ENCODE results near the gene SDSL. TPM values are rescaled to one million over a fixed set of nuclear protein-coding genes. Genes with fewer than 3 reads are reported as not detected.

Gene SDSL
- total RNA-seq, 1 donor from 2014 or later, result 3.1 TPM

DNA sequence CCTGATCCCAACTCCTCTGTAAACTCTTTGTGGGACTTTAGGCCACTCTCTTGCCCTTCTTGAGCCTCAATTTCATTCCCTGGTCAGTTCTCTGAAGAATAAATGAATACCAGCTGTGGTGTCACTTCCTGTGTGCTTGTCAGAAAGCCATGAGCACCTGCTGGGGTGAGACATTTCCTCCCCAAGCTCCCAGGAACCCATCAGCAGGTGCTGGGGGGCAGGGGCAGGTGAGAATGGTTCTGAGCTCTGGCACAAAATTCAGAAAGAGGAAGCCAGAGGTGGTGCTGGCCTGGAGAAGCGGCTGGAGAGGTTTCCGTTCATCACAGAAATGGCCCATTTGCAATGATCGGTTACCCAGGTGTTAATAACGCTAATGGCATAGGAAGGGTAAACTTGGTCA, 34.6 kb downstream of the SDSL start:
- H3K9ac ChIP-seq, result no peak overlapping the region
- no peak overlapping the region for H3K4me3 Mint-ChIP-seq
- peaks cover 54% of the 10 kb centered on the region for H3F3A ChIP-seq (ENCODE audit: low read depth)
- H3K4me3 ChIP-seq, result no peak overlapping the region
- no peaks in the 10 kb centered on the region for H3K9me3 ChIP-seq (ENCODE audit: low read depth)
- H3K36me3 ChIP-seq, result no peaks in the 10 kb centered on the region
- no peaks in the 10 kb centered on the region for H3K9me3 Mint-ChIP-seq
- peaks cover 6% of the 10 kb centered on the region for H3K79me2 ChIP-seq (ENCODE audit: low read depth)
- H2AFZ ChIP-seq (replicated peaks), result no peak overlapping the region
- H3K27me3 Mint-ChIP-seq (ENCODE audit: insufficient read depth, low read depth), result peaks cover 25% of the 10 kb centered on the region
- H3K4me2 ChIP-seq, result no peak overlapping the region
- H3K27me3 ChIP-seq, result no peaks in the 10 kb centered on the region
- no peak overlapping the region for H3K27ac ChIP-seq
- no peak overlapping the region for H3K27ac Mint-ChIP-seq
- H3K4me1 ChIP-seq, result no peaks in the 10 kb centered on the region
- H4K20me1 ChIP-seq (ENCODE audit: low read depth), result peaks cover 21% of the 10 kb centered on the region
- peaks cover 7% of the 10 kb centered on the region for H3K4me1 Mint-ChIP-seq
- TF ChIP-seq EZH2 (IDR thresholded peaks at IDR 0.05), result no peak
- TF ChIP-seq EZH2phosphoT487 (IDR thresholded peaks at IDR 0.05), result no peak
- TF ChIP-seq, protein P1, sequence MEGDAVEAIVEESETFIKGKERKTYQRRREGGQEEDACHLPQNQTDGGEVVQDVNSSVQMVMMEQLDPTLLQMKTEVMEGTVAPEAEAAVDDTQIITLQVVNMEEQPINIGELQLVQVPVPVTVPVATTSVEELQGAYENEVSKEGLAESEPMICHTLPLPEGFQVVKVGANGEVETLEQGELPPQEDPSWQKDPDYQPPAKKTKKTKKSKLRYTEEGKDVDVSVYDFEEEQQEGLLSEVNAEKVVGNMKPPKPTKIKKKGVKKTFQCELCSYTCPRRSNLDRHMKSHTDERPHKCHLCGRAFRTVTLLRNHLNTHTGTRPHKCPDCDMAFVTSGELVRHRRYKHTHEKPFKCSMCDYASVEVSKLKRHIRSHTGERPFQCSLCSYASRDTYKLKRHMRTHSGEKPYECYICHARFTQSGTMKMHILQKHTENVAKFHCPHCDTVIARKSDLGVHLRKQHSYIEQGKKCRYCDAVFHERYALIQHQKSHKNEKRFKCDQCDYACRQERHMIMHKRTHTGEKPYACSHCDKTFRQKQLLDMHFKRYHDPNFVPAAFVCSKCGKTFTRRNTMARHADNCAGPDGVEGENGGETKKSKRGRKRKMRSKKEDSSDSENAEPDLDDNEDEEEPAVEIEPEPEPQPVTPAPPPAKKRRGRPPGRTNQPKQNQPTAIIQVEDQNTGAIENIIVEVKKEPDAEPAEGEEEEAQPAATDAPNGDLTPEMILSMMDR (IDR thresholded peaks at IDR 0.05), result no peak
- H3K36me3 Mint-ChIP-seq, result no peaks in the 10 kb centered on the region
- no peak for DNase-seq (ENCODE audit: low spot score)

DNA sequence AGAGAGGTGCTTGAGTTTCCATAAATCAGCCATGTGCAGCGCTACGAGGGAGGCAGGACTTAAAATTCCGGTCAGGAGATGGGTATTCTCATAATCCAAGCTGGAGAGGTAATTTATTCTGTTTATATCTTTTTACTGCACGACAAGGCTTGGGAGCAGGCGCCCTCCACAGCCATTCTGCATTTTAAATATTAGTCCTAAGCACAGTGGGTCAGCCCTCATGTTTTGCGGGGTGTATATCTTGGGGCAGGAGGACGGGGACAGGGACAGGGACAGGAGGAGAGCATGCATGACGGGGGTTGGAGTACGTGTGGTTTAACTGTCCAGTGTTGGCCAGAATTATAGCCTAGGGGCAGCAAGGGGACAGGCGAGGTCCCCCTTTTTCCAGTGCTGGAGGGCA, 35.0 kb downstream of the SDSL start:
- Histone ChIP-seq H3K79me2 (ENCODE audit: low read depth) (peaks cover 10% of the 10 kb centered on the region), H3K27ac (no peak overlapping the region), H2AFZ (replicated peaks) (no peak overlapping the region), H4K20me1 (ENCODE audit: low read depth) (peaks cover 25% of the 10 kb centered on the region), H3K4me1 (peaks cover 3% of the 10 kb centered on the region), H3K36me3 (no peaks in the 10 kb centered on the region), H3F3A (ENCODE audit: low read depth) (peaks cover 54% of the 10 kb centered on the region), H3K4me3 (no peak overlapping the region), H3K4me2 (no peak overlapping the region), H3K9me3 (ENCODE audit: low read depth) (no peaks in the 10 kb centered on the region), H3K27me3 (no peaks in the 10 kb centered on the region), H3K9ac (no peak overlapping the region)
- Mint-ChIP-seq H3K9me3 (no peaks in the 10 kb centered on the region), H3K4me1 (peaks cover 8% of the 10 kb centered on the region), H3K36me3 (no peaks in the 10 kb centered on the region), H3K27ac (no peak overlapping the region), H3K27me3 (ENCODE audit: insufficient read depth, low read depth) (peaks cover 27% of the 10 kb centered on the region), H3K4me3 (no peak overlapping the region)
- no peak for TF ChIP-seq EZH2phosphoT487 (IDR thresholded peaks at IDR 0.05)
- no peak for TF ChIP-seq EZH2 (IDR thresholded peaks at IDR 0.05)
- TF ChIP-seq, protein P1 (IDR thresholded peaks at IDR 0.05), result no peak
- no peak for DNase-seq (ENCODE audit: low spot score)

DNA sequence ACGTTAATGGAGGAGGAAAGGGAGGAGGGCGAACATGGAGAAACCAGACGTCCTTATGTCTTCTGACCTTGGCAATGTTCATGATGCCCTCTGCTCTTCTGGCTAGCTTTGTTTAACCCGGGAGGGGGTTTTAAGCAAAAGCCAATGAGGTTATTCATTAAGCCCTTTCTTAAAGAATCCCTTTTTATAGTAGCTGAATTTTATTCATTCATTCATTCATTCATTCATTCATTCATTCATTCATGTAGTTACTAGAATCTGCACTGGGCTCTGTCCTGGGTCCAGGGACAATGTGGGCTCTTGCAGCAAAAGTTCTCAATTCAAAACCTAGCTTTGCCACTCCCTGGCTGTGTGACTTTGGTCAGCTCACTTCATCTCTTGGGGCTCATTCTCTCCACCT, 35.5 kb downstream of the SDSL start:
- peaks cover 6% of the 10 kb centered on the region for H3K4me1 ChIP-seq
- no peaks in the 10 kb centered on the region for H3K9me3 Mint-ChIP-seq
- no peak for DNase-seq (ENCODE audit: low spot score)
- H3K27ac ChIP-seq, result no peak overlapping the region
- peaks cover 16% of the 10 kb centered on the region for H3K79me2 ChIP-seq (ENCODE audit: low read depth)
- H3K4me1 Mint-ChIP-seq, result peaks cover 11% of the 10 kb centered on the region
- no peak overlapping the region for H3K4me3 ChIP-seq
- no peak overlapping the region for H3K27ac Mint-ChIP-seq
- H4K20me1 ChIP-seq (ENCODE audit: low read depth), result peaks cover 31% of the 10 kb centered on the region
- no peaks in the 10 kb centered on the region for H3K9me3 ChIP-seq (ENCODE audit: low read depth)
- H3F3A ChIP-seq (ENCODE audit: low read depth), result peaks cover 57% of the 10 kb centered on the region
- TF ChIP-seq EZH2 (IDR thresholded peaks at IDR 0.05) (no peak), EZH2phosphoT487 (IDR thresholded peaks at IDR 0.05) (no peak)
- TF ChIP-seq, protein P1 (IDR thresholded peaks at IDR 0.05), result no peak
- no peak overlapping the region for H3K4me2 ChIP-seq
- no peaks in the 10 kb centered on the region for H3K36me3 ChIP-seq
- H3K36me3 Mint-ChIP-seq, result no peaks in the 10 kb centered on the region
- no peak overlapping the region for H3K4me3 Mint-ChIP-seq
- H2AFZ ChIP-seq (replicated peaks), result no peak overlapping the region
- no peak overlapping the region for H3K9ac ChIP-seq
- no peaks in the 10 kb centered on the region for H3K27me3 ChIP-seq
- peaks cover 30% of the 10 kb centered on the region for H3K27me3 Mint-ChIP-seq (ENCODE audit: insufficient read depth, low read depth)

All from neural progenitor cell (in vitro differentiated cells).